Thoracic aorta (tissue), 2 donors: ENCODE data around the gene KHNYN. TPM values are rescaled to one million over a fixed set of nuclear protein-coding genes. Genes with fewer than 3 reads are reported as not detected.

ENCODE experiments used
- ATAC-seq: fragments of 150-250 bp; one replicate; pipeline ENCODE4 v1.8.0; 2017; ENCODE audit warnings: low read depth; ENCODE audit not compliant: insufficient number of reproducible peaks, low FRiP score
- DNase-seq: peaks from one replicate; pipeline ENCODE4 v3.0.0-alpha.2; 2020; ENCODE audit warnings: low spot score
- H3K27ac ChIP-seq, 2 donors: fragments of 200-600 bp; sonication (generic); 1 replicate in 1 of 2; 2 replicates in 1 of 2; pipeline ENCODE4 v1.5.1; 2016; ENCODE audit warnings: mild to moderate bottlenecking in 2 of 2, moderate library complexity in 2 of 2
- H3K27me3 ChIP-seq: fragments of 200-600 bp; sonication (generic); replicated peaks from 2 replicates; pipeline ENCODE4 v1.6.0; 2016; ENCODE audit warnings: mild to moderate bottlenecking; ENCODE audit not compliant: insufficient read depth
- H3K36me3 ChIP-seq: fragments of 200-600 bp; sonication (generic); one replicate; pipeline ENCODE4 v1.5.1; 2016
- H3K4me1 ChIP-seq, 2 donors: fragments of 200-600 bp; sonication (generic); 1 replicate in 1 of 2; 2 replicates in 1 of 2; pipeline versions ENCODE4 v1.5.1 to v1.6.0; 2016; ENCODE audit warnings: low read depth in 2 of 2, mild to moderate bottlenecking in 1 of 2; ENCODE audit not compliant: control insufficient read depth in 1 of 2
- H3K4me3 ChIP-seq: fragments of 200-600 bp; sonication (generic); 2 replicates; pipeline ENCODE4 v1.5.1; 2016; ENCODE audit warnings: mild to moderate bottlenecking
- H3K9me3 ChIP-seq: fragments of 200-600 bp; sonication (generic); 2 replicates; pipeline ENCODE4 v1.5.1; 2016
- CTCF ChIP-seq: fragments of 200-600 bp; sonication (generic); IDR thresholded peaks from one replicate; pipeline ENCODE4 v1.5.1; 2019; ENCODE audit warnings: antibody characterized with exemption
- total RNA-seq, 2 donors: library from RNA; depleted of rRNA; stranded (reverse); fragments of >200 nt; gene quantifications; one replicate each; pipeline versions ENCODE4 v1.1.0 to v1.2.3, GENCODE V29; 2016

The KHNYN gene
- total RNA-seq, 2 donors from 2014 or later = 62.8 to 71.6 TPM

GRCh38 chr14:24415421-24416253 is 14.1 kb upstream of the KHNYN start:
- TF ChIP-seq CTCF = no peak

DNA sequence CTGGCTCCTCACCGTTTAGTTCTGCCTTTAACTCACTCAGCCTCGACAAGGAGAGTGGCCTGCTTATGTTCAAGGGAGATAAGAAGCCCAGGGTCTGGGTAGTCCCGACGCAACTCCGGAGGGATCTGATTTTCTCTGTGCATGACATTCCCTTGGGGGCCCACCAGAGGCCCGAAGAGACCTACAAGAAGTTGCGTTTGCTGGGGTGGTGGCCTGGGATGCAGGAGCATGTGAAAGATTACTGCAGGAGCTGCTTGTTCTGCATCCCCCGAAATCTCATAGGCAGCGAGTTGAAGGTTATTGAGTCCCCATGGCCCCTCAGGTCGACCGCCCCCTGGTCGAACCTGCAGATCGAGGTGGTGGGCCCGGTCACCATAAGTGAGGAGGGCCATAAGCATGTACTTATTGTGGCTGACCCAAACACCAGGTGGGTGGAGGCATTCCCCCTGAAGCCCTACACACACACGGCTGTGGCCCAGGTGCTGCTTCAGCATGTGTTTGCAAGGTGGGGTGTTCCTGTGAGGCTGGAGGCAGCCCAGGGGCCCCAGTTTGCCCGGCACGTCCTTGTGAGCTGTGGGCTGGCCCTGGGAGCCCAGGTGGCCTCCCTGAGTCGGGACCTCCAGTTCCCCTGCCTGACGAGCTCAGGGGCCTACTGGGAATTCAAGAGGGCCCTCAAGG is 13.4 kb upstream of the KHNYN start:
- ATAC-seq = no peak
- Histone ChIP-seq H3K36me3 (peaks cover 7% of the 10 kb centered on the region), H3K4me1 (peaks cover 0 to 9% of the 10 kb centered on the region in 2 donors), H3K9me3 (no peaks in the 10 kb centered on the region), H3K27me3 (no peaks in the 10 kb centered on the region), H3K27ac (no peak overlapping the region), H3K4me3 (no peak overlapping the region)
- no peak for DNase-seq
- TF ChIP-seq CTCF = no peak

More at GRCh38 chr14:24415421-24416253, 14.1 kb upstream of the KHNYN start:
- H3K4me1 ChIP-seq = peaks cover 0 to 9% of the 10 kb centered on the region in 2 donors
- H3K27me3 ChIP-seq = no peaks in the 10 kb centered on the region
- DNase-seq (no peak), ATAC-seq (no peak)
- no peak overlapping the region for H3K4me3 ChIP-seq
- peaks cover 7% of the 10 kb centered on the region for H3K36me3 ChIP-seq
- H3K27ac ChIP-seq = no peak overlapping the region
- H3K9me3 ChIP-seq = no peaks in the 10 kb centered on the region

- no peak overlapping the region for H3K27ac ChIP-seq
- TF ChIP-seq CTCF = no peak
- peaks cover 7% of the 10 kb centered on the region for H3K36me3 ChIP-seq
- H3K4me1 ChIP-seq = peaks cover 0 to 9% of the 10 kb centered on the region in 2 donors
- no peak overlapping the region for H3K4me3 ChIP-seq
- DNase-seq (no peak), ATAC-seq (no peak)
- H3K27me3 ChIP-seq = no peaks in the 10 kb centered on the region
- no peaks in the 10 kb centered on the region for H3K9me3 ChIP-seq
Measured at GRCh38 chr14:24416932-24417619, 12.7 kb upstream of the KHNYN start.

DNA sequence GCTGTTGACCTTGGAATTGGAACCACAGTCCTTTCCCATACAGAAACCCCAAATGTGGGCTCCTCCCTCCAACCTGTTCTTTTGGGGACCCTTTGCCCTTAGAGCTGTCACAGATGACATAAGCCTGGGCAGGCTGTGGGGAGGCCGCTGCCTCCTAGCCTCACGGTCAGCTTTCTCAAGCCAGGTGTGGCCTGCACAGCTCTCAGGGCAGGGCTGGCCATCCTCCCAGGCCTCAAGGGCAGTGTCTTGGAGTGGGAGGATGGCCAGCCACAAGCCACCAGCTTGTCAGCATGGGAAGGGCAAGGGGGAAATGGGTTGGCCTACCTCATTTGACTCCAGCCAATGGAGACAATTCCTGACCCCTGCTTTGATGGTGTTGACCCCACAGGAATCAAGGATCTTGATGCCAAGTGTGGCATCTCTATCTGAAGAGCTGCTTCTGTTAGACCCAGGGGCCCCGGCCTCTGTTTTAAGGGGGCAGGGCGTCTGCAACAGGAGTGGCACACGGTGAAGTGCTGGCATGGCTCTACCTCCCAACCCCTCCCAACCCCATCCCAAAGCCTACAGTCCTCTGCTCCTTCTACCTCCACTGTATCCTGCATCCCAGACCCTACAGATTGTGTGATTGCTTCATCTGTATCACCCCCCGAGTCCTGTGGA is 11.8 kb upstream of the KHNYN start:
- ATAC-seq (no peak), DNase-seq (no peak)
- peaks cover 0 to 9% of the 10 kb centered on the region in 2 donors for H3K4me1 ChIP-seq
- TF ChIP-seq CTCF = no peak
- no peaks in the 10 kb centered on the region for H3K9me3 ChIP-seq
- H3K4me3 ChIP-seq = no peak overlapping the region
- no peaks in the 10 kb centered on the region for H3K27me3 ChIP-seq
- H3K36me3 ChIP-seq = peaks cover 7% of the 10 kb centered on the region
- no peak overlapping the region for H3K27ac ChIP-seq
